Left renal pelvis (tissue), 4 donors: Measurements from ENCODE around the gene ZNF469. TPM values are rescaled to one million over a fixed set of nuclear protein-coding genes. Genes with fewer than 3 reads are reported as not detected.
"Not testable (repeated sequence)": the region's sequence is repeated elsewhere in the genome, so short reads cannot be mapped to it uniquely, and the experiment has no call there.

Source experiments
- DNase-seq, 4 donors: peaks; one replicate each; pipeline ENCODE4 v3.0.0-alpha.2; 2013; ENCODE audit warnings: low read depth in 4 of 4, low spot score in 3 of 4
- polyA plus RNA-seq, 4 donors: library from polyadenylated mRNA; unstranded; fragments of 120-200 nt; gene quantifications; one replicate each; pipeline ENCODE4 v1.2.1, GENCODE V29; 2013; ENCODE audit not compliant: insufficient read length in 4 of 4

Gene ZNF469
- polyA plus RNA-seq, 4 donors = 1.3 to 6.8 (median 1.4) TPM

GRCh38 chr16:88357317-88358022 is 25.3 kb upstream of the ZNF469 start:
- DNase-seq = no peak

GRCh38 chr16:88358023-88358420 is 24.7 kb upstream of the ZNF469 start:
- DNase-seq = no peak

GRCh38 chr16:88359008-88359407 is 23.8 kb upstream of the ZNF469 start:
- no peak for DNase-seq

GRCh38 chr16:88360401-88360800 is 22.4 kb upstream of the ZNF469 start:
- DNase-seq = not testable (repeated sequence)

- DNase-seq = no peak
Measured at GRCh38 chr16:88360999-88361398, 21.8 kb upstream of the ZNF469 start.

- no peak for DNase-seq
Measured at GRCh38 chr16:88361775-88362174, 21.0 kb upstream of the ZNF469 start.

GRCh38 chr16:88363239-88363891 is 19.4 kb upstream of the ZNF469 start:
- DNase-seq = no peak

GRCh38 chr16:88365244-88365865 is 17.4 kb upstream of the ZNF469 start:
- DNase-seq = no peak

- no peak for DNase-seq
Measured at GRCh38 chr16:88366032-88366703, 16.6 kb upstream of the ZNF469 start.

GRCh38 chr16:88366704-88367047 is 16.1 kb upstream of the ZNF469 start:
- no peak for DNase-seq

- no peak for DNase-seq
Measured at GRCh38 chr16:88367560-88367959, 15.2 kb upstream of the ZNF469 start.

GRCh38 chr16:88368036-88368435 is 14.7 kb upstream of the ZNF469 start:
- DNase-seq = no peak

GRCh38 chr16:88368994-88369393 is 13.8 kb upstream of the ZNF469 start:
- no peak for DNase-seq

GRCh38 chr16:88369447-88370008 is 13.2 kb upstream of the ZNF469 start:
- DNase-seq = no peak

GRCh38 chr16:88370365-88370764 is 12.4 kb upstream of the ZNF469 start:
- DNase-seq = no peak

GRCh38 chr16:88372522-88372921 is 10.2 kb upstream of the ZNF469 start:
- DNase-seq = no peak

- no peak for DNase-seq
Measured at GRCh38 chr16:88373211-88373610, 9.5 kb upstream of the ZNF469 start.

- no peak for DNase-seq
Measured at GRCh38 chr16:88373927-88374492, 8.7 kb upstream of the ZNF469 start.

GRCh38 chr16:88374736-88375135 is 8.0 kb upstream of the ZNF469 start:
- no peak for DNase-seq

- no peak for DNase-seq
Measured at GRCh38 chr16:88375236-88375975, 7.4 kb upstream of the ZNF469 start.
